Stimulated activated CD8-positive, alpha-beta memory T cell treated with anti-CD3 and anti-CD28 coated beads, Interleukin-12 subunit alpha, Interleukin-12 subunit beta, amount 100 ng/mL, for 1 hour (primary cell): ENCODE measurements around the gene ZNF76.
A peak's percentile ranks its signal among the peaks of the same experiment; 100 is the strongest.

Source experiments
- DNase-seq: peaks from one replicate; pipeline ENCODE4 v3.0.0-alpha.2; 2020; ENCODE audit warnings: low read depth

The ZNF76 gene

GRCh38 chr6:35237476-35237875 lies 22.1 kb upstream of the ZNF76 start:
- no peak for DNase-seq

GRCh38 chr6:35238843-35239289 lies 20.7 kb upstream of the ZNF76 start:
- no peak for DNase-seq

GRCh38 chr6:35239581-35239980 lies 20.0 kb upstream of the ZNF76 start:
- DNase-seq: no peak

GRCh38 chr6:35240838-35241801 lies 18.4 kb upstream of the ZNF76 start:
- DNase-seq: peak; percentile 58

- no peak for DNase-seq
Observed at GRCh38 chr6:35242486-35242885, 17.0 kb upstream of the ZNF76 start.

- no peak for DNase-seq
Observed at GRCh38 chr6:35242906-35243305, 16.6 kb upstream of the ZNF76 start.

- no peak for DNase-seq
Observed at GRCh38 chr6:35243386-35243958, 16.1 kb upstream of the ZNF76 start.

- DNase-seq: no peak
Observed at GRCh38 chr6:35244551-35244950, 15.0 kb upstream of the ZNF76 start.

- no peak for DNase-seq
Observed at GRCh38 chr6:35247642-35248231, 11.8 kb upstream of the ZNF76 start.

GRCh38 chr6:35248300-35248699 lies 11.2 kb upstream of the ZNF76 start:
- no peak for DNase-seq

- DNase-seq: no peak
Observed at GRCh38 chr6:35248965-35249364, 10.6 kb upstream of the ZNF76 start.

- no peak for DNase-seq
Observed at GRCh38 chr6:35251949-35252348, 7.6 kb upstream of the ZNF76 start.

GRCh38 chr6:35253249-35253648 lies 6.3 kb upstream of the ZNF76 start:
- no peak for DNase-seq

- no peak for DNase-seq
Observed at GRCh38 chr6:35258336-35258735, 1.2 kb upstream of the ZNF76 start.

GRCh38 chr6:35258858-35259193 lies 709 bp upstream of the ZNF76 start:
- peak; percentile 20 for DNase-seq

GRCh38 chr6:35259948-35260590 lies 534 bp downstream of the ZNF76 start:
- peak; percentile 59 for DNase-seq

- DNase-seq: no peak
Observed at GRCh38 chr6:35260591-35261570, 1.3 kb downstream of the ZNF76 start.

GRCh38 chr6:35262596-35262995 lies 3.1 kb downstream of the ZNF76 start:
- DNase-seq: no peak

GRCh38 chr6:35264550-35265274 lies 5.2 kb downstream of the ZNF76 start:
- DNase-seq: no peak

GRCh38 chr6:35265523-35265922 lies 6.0 kb downstream of the ZNF76 start:
- DNase-seq: no peak

GRCh38 chr6:35267446-35267845 lies 7.9 kb downstream of the ZNF76 start:
- no peak for DNase-seq
